ENCODE measurements around the gene TMEM232.

TMEM232 gene

GRCh38 chr5:110561510-110561909, 165.0 kb downstream of the TMEM232 start:
- TF ChIP-seq CTCF (conservative IDR thresholded peaks at IDR 0.05) (no peak), ZFX (IDR thresholded peaks at IDR 0.05) (no peak)
- no peak overlapping the region for H3K27ac ChIP-seq

- TF ChIP-seq CTCF (conservative IDR thresholded peaks at IDR 0.05) (no peak), ZFX (IDR thresholded peaks at IDR 0.05) (no peak)
- H3K27ac ChIP-seq, result no peak overlapping the region
Measured at GRCh38 chr5:110549301-110549700, 177.2 kb downstream of the TMEM232 start.

GRCh38 chr5:110548171-110548570, 178.3 kb downstream of the TMEM232 start:
- TF ChIP-seq ZFX (IDR thresholded peaks at IDR 0.05) (no peak), CTCF (conservative IDR thresholded peaks at IDR 0.05) (no peak)
- no peak overlapping the region; the same call in 1 of the 2 replicates for H3K27ac ChIP-seq

- no peak for TF ChIP-seq CTCF (conservative IDR thresholded peaks at IDR 0.05)
- TF ChIP-seq ZFX (IDR thresholded peaks at IDR 0.05), result no peak
- no peak overlapping the region; the same call in 1 of the 2 replicates for H3K27ac ChIP-seq
Measured at GRCh38 chr5:110547495-110547894, 179.0 kb downstream of the TMEM232 start.

GRCh38 chr5:110545716-110546115, 180.8 kb downstream of the TMEM232 start:
- H3K27ac ChIP-seq, result no peak overlapping the region
- TF ChIP-seq CTCF (conservative IDR thresholded peaks at IDR 0.05) (no peak), ZFX (IDR thresholded peaks at IDR 0.05) (no peak)

- TF ChIP-seq CTCF (conservative IDR thresholded peaks at IDR 0.05) (no peak), ZFX (IDR thresholded peaks at IDR 0.05) (no peak)
- no peak overlapping the region for H3K27ac ChIP-seq
Measured at GRCh38 chr5:110544603-110545002, 181.9 kb downstream of the TMEM232 start.

- no peak for TF ChIP-seq CTCF (conservative IDR thresholded peaks at IDR 0.05)
- TF ChIP-seq ZFX (IDR thresholded peaks at IDR 0.05), result no peak
- H3K27ac ChIP-seq, result no peak overlapping the region
Measured at GRCh38 chr5:110542949-110543348, 183.5 kb downstream of the TMEM232 start.
